Lower leg skin (tissue), 4 donors: ENCODE results near the gene SPP2. TPM values are rescaled to one million over a fixed set of nuclear protein-coding genes. Genes with fewer than 3 reads are reported as not detected.

Experiments used
- DNase-seq, 2 donors: peaks; one replicate each; pipeline ENCODE4 v3.0.0-alpha.2; 2019; ENCODE audit warnings: low spot score in 2 of 2
- H3K4me3 ChIP-seq: fragments of 200-600 bp; sonication (generic); 2 replicates; pipeline ENCODE4 v1.5.1; 2017; ENCODE audit warnings: mild to moderate bottlenecking, low read depth; ENCODE audit not compliant: poor library complexity, severe bottlenecking
- POLR2A ChIP-seq, 2 donors: fragments of 450-650 bp; IDR thresholded peaks; one replicate each; pipeline ENCODE4 v1.6.1; 2016 to 2017; ENCODE audit warnings: antibody characterized with exemption in 2 of 2, mild to moderate bottlenecking in 1 of 2, moderate library complexity in 1 of 2
- WGBS, 2 donors: methylation state at CpG; one replicate each; pipeline ENCODE4 v1.1.5; 2018; 5-methylcytosine and 5-hydroxymethylcytosine counted together
- intact Hi-C: fragments of 100-400 bp; cut with DNase I; formaldehyde crosslinking; loops from one replicate; pipeline ENCODE4 v1.15.0; 2023; ENCODE audit warnings: low total_unique reads
- total RNA-seq, 4 donors: library from RNA; depleted of rRNA; stranded (reverse); fragments of >200 nt; gene quantifications; one replicate each; pipeline ENCODE4 v1.1.0, GENCODE V29; 2016
- TF ChIP-seq, protein P1 (sequence below), 3 donors: fragments of 450-650 bp; IDR thresholded peaks; one replicate each; pipeline ENCODE4 v1.5.1; 2016; ENCODE audit warnings: antibody characterized with exemption in 3 of 3, mild to moderate bottlenecking in 3 of 3, moderate library complexity in 2 of 3

SPP2 gene
- total RNA-seq, 4 donors from 2014 or later: not detected

DNA sequence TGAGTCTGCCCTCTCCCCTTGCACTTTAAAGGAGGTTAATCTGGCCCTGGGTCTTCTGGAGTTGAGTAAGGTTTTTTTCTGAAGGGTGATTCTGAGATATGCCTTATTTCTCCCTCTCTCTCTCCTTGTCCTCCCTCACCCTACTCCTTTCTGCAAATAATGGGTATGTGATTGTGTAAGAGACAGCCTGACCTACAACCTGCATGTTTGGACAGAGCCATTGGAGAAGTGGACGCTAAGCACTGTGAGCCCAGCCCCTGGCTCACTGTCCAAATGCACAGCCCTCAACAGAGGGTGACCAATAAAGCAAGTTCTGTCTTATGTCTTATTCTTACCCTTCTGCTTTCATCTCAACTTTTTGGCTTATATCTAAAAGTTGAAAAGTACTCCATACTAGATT is 71.5 kb downstream of the SPP2 start:
- no peak for DNase-seq
- TF ChIP-seq, protein P1, sequence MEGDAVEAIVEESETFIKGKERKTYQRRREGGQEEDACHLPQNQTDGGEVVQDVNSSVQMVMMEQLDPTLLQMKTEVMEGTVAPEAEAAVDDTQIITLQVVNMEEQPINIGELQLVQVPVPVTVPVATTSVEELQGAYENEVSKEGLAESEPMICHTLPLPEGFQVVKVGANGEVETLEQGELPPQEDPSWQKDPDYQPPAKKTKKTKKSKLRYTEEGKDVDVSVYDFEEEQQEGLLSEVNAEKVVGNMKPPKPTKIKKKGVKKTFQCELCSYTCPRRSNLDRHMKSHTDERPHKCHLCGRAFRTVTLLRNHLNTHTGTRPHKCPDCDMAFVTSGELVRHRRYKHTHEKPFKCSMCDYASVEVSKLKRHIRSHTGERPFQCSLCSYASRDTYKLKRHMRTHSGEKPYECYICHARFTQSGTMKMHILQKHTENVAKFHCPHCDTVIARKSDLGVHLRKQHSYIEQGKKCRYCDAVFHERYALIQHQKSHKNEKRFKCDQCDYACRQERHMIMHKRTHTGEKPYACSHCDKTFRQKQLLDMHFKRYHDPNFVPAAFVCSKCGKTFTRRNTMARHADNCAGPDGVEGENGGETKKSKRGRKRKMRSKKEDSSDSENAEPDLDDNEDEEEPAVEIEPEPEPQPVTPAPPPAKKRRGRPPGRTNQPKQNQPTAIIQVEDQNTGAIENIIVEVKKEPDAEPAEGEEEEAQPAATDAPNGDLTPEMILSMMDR (IDR thresholded peaks at IDR 0.05): no peak
- no peak for TF ChIP-seq POLR2A (IDR thresholded peaks at IDR 0.05)
- intact Hi-C loops: no loop called here
- WGBS, 2 donors: 88 to 100% methylated on average over 1 of the region's 1 CpG
- H3K4me3 ChIP-seq: no peak overlapping the region

DNA sequence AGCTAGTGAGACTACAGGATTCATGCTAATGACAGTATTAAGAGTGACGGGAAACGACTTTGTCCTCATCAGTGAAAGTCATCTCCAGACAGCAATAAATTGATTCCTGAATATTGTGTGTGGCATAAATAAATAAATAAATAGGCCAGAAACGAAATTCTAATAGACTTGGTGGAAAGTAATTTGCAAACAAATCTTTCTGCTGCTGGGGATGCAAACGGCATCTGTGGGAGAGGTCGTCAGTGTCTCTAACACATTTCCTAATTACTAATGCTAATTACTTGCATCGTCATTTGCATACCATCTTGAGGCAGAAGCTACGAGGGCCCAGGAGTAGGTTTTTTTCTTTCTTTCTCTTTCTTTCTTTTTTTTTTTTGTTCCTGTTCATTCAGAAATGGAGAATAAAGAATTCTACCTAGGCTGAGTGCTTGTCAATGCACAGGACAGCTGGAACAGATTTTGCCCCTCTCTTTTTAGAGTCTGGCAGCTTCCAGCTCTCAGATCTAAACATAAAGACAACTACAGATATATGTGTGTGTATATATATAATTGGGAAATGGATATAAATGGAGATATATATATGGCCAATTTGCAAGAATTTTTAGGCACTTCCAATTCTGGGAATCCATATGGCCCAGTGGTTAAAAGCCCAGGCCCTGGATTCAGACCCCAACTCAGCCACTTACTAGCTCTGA is 75.1 kb downstream of the SPP2 start:
- intact Hi-C loops: no loop called here
- H3K4me3 ChIP-seq: no peak overlapping the region
- TF ChIP-seq, protein P1 (IDR thresholded peaks at IDR 0.05): no peak
- TF ChIP-seq POLR2A (IDR thresholded peaks at IDR 0.05): no peak
- DNase-seq: no peak
- WGBS, 2 donors: 77 to 84% methylated on average over 7 of the region's 7 CpGs

DNA sequence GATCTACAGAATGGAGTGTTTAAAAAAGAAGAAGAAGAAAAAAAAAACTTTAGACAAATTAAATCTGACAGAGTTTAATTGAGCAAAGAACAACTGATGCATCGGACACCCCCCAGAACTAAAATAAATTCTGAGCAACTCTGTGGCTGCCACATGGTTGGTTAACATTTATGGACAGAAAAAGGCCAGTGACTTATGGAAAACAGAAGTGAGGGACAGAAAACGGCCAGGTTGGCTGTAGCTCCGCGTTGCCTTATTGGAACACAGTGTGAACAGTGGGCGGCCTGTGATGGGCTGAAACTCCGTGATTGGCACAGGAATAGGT is 75.6 kb downstream of the SPP2 start:
- no peak for DNase-seq
- TF ChIP-seq, protein P1 (IDR thresholded peaks at IDR 0.05): no peak
- TF ChIP-seq POLR2A (IDR thresholded peaks at IDR 0.05): no peak
- no peak overlapping the region for H3K4me3 ChIP-seq
- WGBS, 2 donors: 86 to 94% methylated on average over 6 of the region's 6 CpGs
- intact Hi-C loops: no loop called here

Other genes starting within 250 kb of the SPP2 start
- gene HJURP, start 196.2 kb upstream of the SPP2 start, total RNA-seq: 1 to 10 TPM; 1.2 to 4.4 (median 3.5) TPM
- under 1 TPM in 2 of 4 donors, not detected in 2; 0.46 TPM for gene TRPM8, start 133.3 kb upstream of the SPP2 start, total RNA-seq